Tibial nerve (tissue), 4 donors: Measurements from ENCODE around the gene NRXN3. TPM values are rescaled to one million over a fixed set of nuclear protein-coding genes. Genes with fewer than 3 reads are reported as not detected.

Source experiments
- DNase-seq, 2 donors: peaks; one replicate each; pipeline ENCODE4 v3.0.0-alpha.2; 2019; ENCODE audit warnings: low spot score in 2 of 2
- H3K27ac ChIP-seq, 4 donors: fragments of 200-600 bp; sonication (generic) in 3 of 4; one replicate each; pipeline ENCODE4 v1.5.1; 2017 to 2019; ENCODE audit warnings: mild to moderate bottlenecking in 1 of 4
- H3K27me3 ChIP-seq, 2 donors: fragments of 200-600 bp; sonication (generic) in 1 of 2; one replicate each; pipeline versions ENCODE4 v1.5.1 to v1.6.0; 2017 to 2019
- H3K36me3 ChIP-seq, 3 donors: fragments of 200-600 bp; sonication (generic); one replicate each; pipeline ENCODE4 v1.5.1; 2018 to 2019
- H3K4me1 ChIP-seq, 4 donors: fragments of 200-600 bp; sonication (generic) in 3 of 4; one replicate each; pipeline ENCODE4 v1.5.1; 2017 to 2019
- H3K4me3 ChIP-seq, 4 donors: fragments of 200-600 bp; sonication (generic) in 3 of 4; one replicate each; pipeline ENCODE4 v1.5.1; 2017 to 2019; ENCODE audit warnings: mild to moderate bottlenecking in 1 of 4, moderate library complexity in 1 of 4
- H3K9me3 ChIP-seq, 4 donors: fragments of 200-600 bp; sonication (generic) in 3 of 4; one replicate each; pipeline ENCODE4 v1.5.1; 2017 to 2019
- CTCF ChIP-seq, 5 experiments: fragments of 200-600 bp in 3 of 5; fragments of 450-650 bp in 2 of 5; sonication (generic) in 3 of 5; IDR thresholded peaks; one replicate each; pipeline ENCODE4 v1.5.1; 2016 to 2019; ENCODE audit warnings: antibody characterized with exemption in 5 of 5, mild to moderate bottlenecking in 3 of 5, moderate library complexity in 2 of 5
- EP300 ChIP-seq, 2 donors: sonication (generic); formaldehyde crosslinking; IDR thresholded peaks; one replicate each; pipeline ENCODE4 v1.6.1; 2017; ENCODE audit warnings: antibody characterized with exemption in 2 of 2, mild to moderate bottlenecking in 1 of 2
- POLR2A ChIP-seq, 2 donors: fragments of 450-650 bp; IDR thresholded peaks; one replicate each; pipeline ENCODE4 v1.6.1; 2017; ENCODE audit warnings: antibody characterized with exemption in 2 of 2, mild to moderate bottlenecking in 2 of 2, moderate library complexity in 2 of 2
- WGBS, 2 donors: methylation state at CpG; one replicate each; pipeline ENCODE4 v1.1.5; 2018; 5-methylcytosine and 5-hydroxymethylcytosine counted together
- total RNA-seq, 4 donors: library from RNA; depleted of rRNA; stranded (reverse); fragments of >200 nt; gene quantifications; one replicate each; pipeline ENCODE4 v1.1.0, GENCODE V29; 2016

The NRXN3 gene
- total RNA-seq, 4 donors from 2014 or later, result 16.7 to 52.2 (median 19.7) TPM

DNA sequence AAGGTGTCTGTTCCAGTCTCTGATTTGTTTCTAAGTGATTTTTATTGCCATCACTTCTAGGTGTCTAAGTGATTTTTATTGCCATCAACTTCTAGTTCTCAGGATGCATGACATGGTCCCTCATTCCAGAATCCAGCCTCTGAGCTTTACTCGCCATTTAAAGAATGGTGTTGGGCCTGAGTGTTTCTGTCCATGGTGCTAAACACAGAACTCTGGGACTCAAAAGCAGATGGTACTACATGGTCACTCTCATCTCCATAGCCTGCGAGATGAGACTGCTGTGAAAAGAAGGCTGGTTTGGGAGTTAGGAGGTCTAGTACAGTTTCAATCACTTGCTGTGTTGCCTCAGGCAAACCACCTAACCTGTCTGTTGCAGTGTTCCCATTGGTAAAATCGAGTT, 276.6 kb downstream of the NRXN3 start:
- no peak for TF ChIP-seq POLR2A (IDR thresholded peaks at IDR 0.05)
- TF ChIP-seq CTCF (IDR thresholded peaks at IDR 0.05), result no peak
- no peak for TF ChIP-seq EP300 (IDR thresholded peaks at IDR 0.05)
- peaks cover 0 to 3% (median 0%) of the 10 kb centered on the region in 4 donors for H3K9me3 ChIP-seq
- H3K36me3 ChIP-seq, result no peaks in the 10 kb centered on the region
- H3K4me1 ChIP-seq, result no peaks in the 10 kb centered on the region
- no peak overlapping the region for H3K27ac ChIP-seq
- WGBS, 2 donors, result 24 to 26% methylated on average over 3 of the region's 3 CpGs
- H3K27me3 ChIP-seq, result no peaks in the 10 kb centered on the region
- no peak overlapping the region for H3K4me3 ChIP-seq
- no peak for DNase-seq

DNA sequence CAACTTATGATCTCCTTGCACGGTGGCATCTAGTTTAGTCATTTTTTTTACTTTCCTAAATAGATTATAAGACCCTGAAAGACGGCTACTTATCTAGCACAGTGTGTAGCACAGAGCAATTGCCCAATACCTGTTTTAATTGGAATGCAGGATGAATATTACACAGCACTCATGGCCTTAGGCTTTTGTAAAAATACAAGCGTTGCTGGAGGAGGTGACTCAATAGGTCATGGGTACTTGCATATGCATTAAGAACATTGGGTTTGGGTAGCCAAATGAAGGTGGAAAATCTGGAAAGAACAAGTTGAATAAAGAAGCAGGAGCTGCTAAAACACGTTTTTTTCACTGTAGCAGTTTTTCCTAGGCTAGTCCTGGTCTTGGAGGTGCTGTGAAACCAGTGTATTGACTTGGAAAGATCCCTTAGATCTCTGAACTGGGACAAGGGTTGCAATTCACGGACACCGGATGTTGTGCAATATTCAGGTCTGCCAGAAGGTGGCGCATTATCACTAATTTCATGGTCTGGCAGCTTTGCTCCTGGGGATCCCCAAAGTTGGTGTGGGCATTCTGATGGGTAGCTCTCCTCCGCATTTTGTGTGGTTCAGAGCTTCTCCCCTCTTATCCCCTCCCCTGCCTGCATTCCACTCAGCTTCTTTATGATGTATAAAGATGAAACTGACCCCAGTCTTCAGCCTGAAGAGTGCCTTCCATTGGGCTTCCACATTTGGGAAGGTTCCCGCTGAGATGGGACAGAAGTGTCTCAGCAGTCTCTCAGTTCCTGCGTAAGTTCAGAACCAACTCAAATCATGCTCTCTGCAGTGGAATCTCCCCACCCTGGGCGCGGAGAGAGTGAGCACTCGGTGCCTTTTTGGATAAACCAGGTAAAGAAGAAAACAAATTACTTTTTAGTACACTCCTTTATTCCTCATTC, 278.3 kb downstream of the NRXN3 start:
- Histone ChIP-seq H3K36me3 (no peaks in the 10 kb centered on the region), H3K27ac (no peak overlapping the region), H3K4me1 (no peaks in the 10 kb centered on the region), H3K4me3 (no peak overlapping the region), H3K9me3 (no peaks in the 10 kb centered on the region), H3K27me3 (no peaks in the 10 kb centered on the region)
- peak; percentile 12 to 13 for DNase-seq
- TF ChIP-seq EP300 (IDR thresholded peaks at IDR 0.05), result no peak
- TF ChIP-seq POLR2A (IDR thresholded peaks at IDR 0.05), result no peak
- peak in 3 of 5 experiments; percentile 18 to 28 (median 25) for TF ChIP-seq CTCF (IDR thresholded peaks at IDR 0.05)
- 47% methylated on average over 13 of the region's 13 CpGs for WGBS, 2 donors

DNA sequence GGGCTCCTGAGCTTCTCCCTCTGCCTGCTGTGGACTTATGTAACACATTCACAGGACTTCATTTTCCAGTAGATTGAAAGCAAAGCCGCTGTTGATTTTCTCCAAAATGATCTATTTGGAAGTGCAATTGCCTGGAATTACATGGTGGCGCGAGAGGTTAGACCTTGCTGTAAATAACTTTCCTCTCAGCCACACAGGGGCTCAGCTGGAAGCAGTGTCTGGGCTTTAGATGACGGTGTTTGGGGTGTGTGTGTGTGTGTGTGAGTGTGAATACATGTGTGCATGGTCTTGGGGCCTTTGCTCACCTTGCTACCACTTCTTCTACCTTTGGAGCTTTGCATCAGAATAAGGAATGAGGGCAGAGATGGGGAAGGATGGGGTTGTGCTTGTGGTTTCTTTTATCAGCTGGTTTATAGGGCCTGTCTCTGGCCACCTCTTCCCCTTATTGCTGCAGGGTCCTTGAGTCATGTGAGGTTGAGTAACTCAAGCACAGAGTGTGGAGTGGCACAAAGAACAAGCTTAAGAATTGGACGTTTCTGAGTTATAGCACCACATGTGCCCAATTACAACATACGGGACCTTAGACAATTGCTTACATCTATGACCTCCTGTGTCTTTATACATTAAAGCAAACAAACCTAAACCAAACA, 280.6 kb downstream of the NRXN3 start:
- WGBS, 2 donors, result 73 to 77% methylated on average over 6 of the region's 6 CpGs
- Histone ChIP-seq H3K4me3 (no peak overlapping the region), H3K36me3 (no peaks in the 10 kb centered on the region), H3K27me3 (no peaks in the 10 kb centered on the region), H3K4me1 (no peaks in the 10 kb centered on the region), H3K9me3 (no peaks in the 10 kb centered on the region), H3K27ac (no peak overlapping the region)
- DNase-seq, result no peak
- TF ChIP-seq EP300 (IDR thresholded peaks at IDR 0.05), result no peak
- no peak for TF ChIP-seq CTCF (IDR thresholded peaks at IDR 0.05)

GRCh38 chr14:78451319-78451695, 281.1 kb downstream of the NRXN3 start:
- Histone ChIP-seq H3K36me3 (no peaks in the 10 kb centered on the region), H3K27me3 (no peaks in the 10 kb centered on the region), H3K9me3 (no peaks in the 10 kb centered on the region), H3K4me3 (no peak overlapping the region), H3K27ac (no peak overlapping the region), H3K4me1 (no peaks in the 10 kb centered on the region)
- 53 to 72% methylated on average over 2 of the region's 2 CpGs for WGBS, 2 donors
- DNase-seq, result no peak
- TF ChIP-seq POLR2A (IDR thresholded peaks at IDR 0.05), result no peak
- TF ChIP-seq EP300 (IDR thresholded peaks at IDR 0.05), result no peak
- no peak for TF ChIP-seq CTCF (IDR thresholded peaks at IDR 0.05)

DNA sequence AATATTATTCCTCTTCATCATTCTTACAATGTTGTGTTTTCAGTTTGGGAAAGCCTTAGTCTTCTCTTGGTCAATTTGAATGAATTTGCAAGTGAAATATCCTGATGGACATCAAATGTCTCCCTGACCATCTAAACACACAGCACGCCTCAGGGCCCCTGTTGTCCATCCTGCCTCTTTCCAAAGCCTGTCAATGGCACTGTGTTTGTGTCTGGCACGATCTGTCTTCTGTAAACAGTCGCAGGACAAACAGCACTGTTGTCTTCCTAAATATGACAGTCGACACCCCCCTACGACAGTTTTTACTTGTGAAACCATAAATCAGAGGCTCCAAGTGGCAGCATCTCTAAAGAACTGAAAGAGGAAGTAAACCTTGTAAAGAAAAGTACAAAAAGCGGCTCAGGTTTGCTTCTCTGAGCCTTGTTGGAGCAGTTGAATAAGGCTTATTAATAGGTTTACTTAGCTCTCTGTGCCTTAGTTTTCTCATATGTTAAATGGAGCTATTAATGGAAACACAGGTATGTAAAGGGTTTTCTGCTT, 285.8 kb downstream of the NRXN3 start:
- Histone ChIP-seq H3K27me3 (no peaks in the 10 kb centered on the region), H3K9me3 (no peaks in the 10 kb centered on the region), H3K27ac (no peak overlapping the region), H3K4me3 (no peak overlapping the region), H3K36me3 (no peaks in the 10 kb centered on the region), H3K4me1 (no peaks in the 10 kb centered on the region)
- DNase-seq, result no peak
- 55 to 57% methylated on average over 6 of the region's 6 CpGs for WGBS, 2 donors
- TF ChIP-seq POLR2A (IDR thresholded peaks at IDR 0.05) (no peak), EP300 (IDR thresholded peaks at IDR 0.05) (no peak), CTCF (IDR thresholded peaks at IDR 0.05) (no peak)
